ENCODE data around the gene KDM4E. TPM values are rescaled to one million over a fixed set of nuclear protein-coding genes. Genes with fewer than 3 reads are reported as not detected.
"Not testable (repeated sequence)": the region's sequence is repeated elsewhere in the genome, so short reads cannot be mapped to it uniquely, and the experiment has no call there.

Gene KDM4E
- total RNA-seq, 2 donors from 2014 or later, result not detected

DNA sequence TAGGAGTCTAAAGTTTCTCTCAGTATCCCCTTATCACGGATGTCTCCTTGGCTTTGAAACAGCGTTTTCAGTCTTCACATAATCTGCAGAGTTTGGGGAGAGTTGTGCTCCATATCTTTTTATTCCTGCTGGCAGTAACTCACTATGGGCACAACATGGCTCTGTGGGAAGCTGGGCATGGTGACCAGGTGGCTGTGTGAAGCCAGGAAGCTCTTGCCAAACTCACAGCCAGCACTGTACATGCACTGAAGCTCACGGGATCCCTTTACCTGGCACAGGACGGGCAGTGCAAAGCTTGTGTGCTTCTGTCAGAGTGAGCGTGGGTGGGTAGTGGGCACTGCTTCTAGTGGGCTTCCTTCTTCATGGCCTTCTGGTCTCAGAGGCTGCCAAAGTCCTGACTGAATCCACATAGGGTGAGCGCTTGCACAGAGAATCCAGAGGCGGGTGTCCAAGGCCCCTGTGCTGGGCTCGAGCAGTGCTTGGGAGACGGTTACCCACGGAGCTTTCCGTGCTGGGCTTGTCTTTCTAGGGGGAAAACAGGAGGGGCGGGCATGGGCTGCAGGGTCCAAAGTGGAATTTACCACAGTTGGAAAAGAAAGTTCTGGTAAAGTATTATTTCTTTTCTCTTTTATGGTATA, 10.8 kb upstream of the KDM4E start:
- no peaks in the 10 kb centered on the region for H3K27me3 ChIP-seq
- ATAC-seq, result peak; percentile 84

GRCh38 chr11:95016139-95016538, 8.9 kb upstream of the KDM4E start:
- ATAC-seq (no peak), DNase-seq (no peak)
- TF ChIP-seq CTCF (IDR thresholded peaks at IDR 0.05), result no peak
- TF ChIP-seq POLR2A (IDR thresholded peaks at IDR 0.05), result no peak
- Histone ChIP-seq H3K27ac (no peak overlapping the region), H3K36me3 (replicated peaks in 1 of 2; ENCODE audit: insufficient read depth in 1 of 2, low read depth in 2 of 2) (no peaks in the 10 kb centered on the region), H3K9me3 (no peaks in the 10 kb centered on the region), H3K27me3 (no peaks in the 10 kb centered on the region), H3K4me3 (no peak overlapping the region), H3K4me1 (no peaks in the 10 kb centered on the region)
- intact Hi-C loops (cut with DNase I), result no loop called here
- WGBS, 2 donors, result 52 to 66% methylated on average over 2 of the region's 2 CpGs

More for the DNA sequence above, 10.8 kb upstream of the KDM4E start:
- TF ChIP-seq CTCF (IDR thresholded peaks at IDR 0.05), result no peak
- TF ChIP-seq POLR2A (IDR thresholded peaks at IDR 0.05), result no peak
- peak; percentile 50 to 76 (median 62) for DNase-seq
- peak overlapping the region in 1 of 2 donors; percentile 5 for H3K4me3 ChIP-seq
- H3K9me3 ChIP-seq, result no peaks in the 10 kb centered on the region
- no peaks in the 10 kb centered on the region for H3K4me1 ChIP-seq
- H3K36me3 ChIP-seq (replicated peaks in 1 of 2; ENCODE audit: insufficient read depth in 1 of 2, low read depth in 2 of 2), result no peaks in the 10 kb centered on the region
- intact Hi-C loops (cut with DNase I), result no loop called here
- H3K27ac ChIP-seq, result no peak overlapping the region
- 66 to 78% methylated on average over 7 to 12 of the region's 12 CpGs for WGBS, 2 donors

GRCh38 chr11:95021468-95021867, 3.6 kb upstream of the KDM4E start:
- H3K4me1 ChIP-seq; H3K36me3 ChIP-seq (replicated peaks in 1 of 2; ENCODE audit: insufficient read depth in 1 of 2, low read depth in 2 of 2); H3K27me3 ChIP-seq; H3K4me3 ChIP-seq; H3K9me3 ChIP-seq; DNase-seq; ATAC-seq; intact Hi-C loops (cut with DNase I); H3K27ac ChIP-seq: not testable (repeated sequence)
- 75 to 82% methylated on average over 5 of the region's 5 CpGs for WGBS, 2 donors

GRCh38 chr11:95025594-95025993, 536 bp downstream of the KDM4E start:
- H3K27ac ChIP-seq; H3K9me3 ChIP-seq; H3K4me1 ChIP-seq; DNase-seq; ATAC-seq; H3K4me3 ChIP-seq; H3K27me3 ChIP-seq; intact Hi-C loops (cut with DNase I); H3K36me3 ChIP-seq (replicated peaks in 1 of 2; ENCODE audit: insufficient read depth in 1 of 2, low read depth in 2 of 2): not testable (repeated sequence)
- WGBS, 2 donors, result 89% methylated on average over 7 to 8 of the region's 9 CpGs

- Histone ChIP-seq H3K27me3 (no peaks in the 10 kb centered on the region), H3K4me3 (no peak overlapping the region), H3K9me3 (no peaks in the 10 kb centered on the region), H3K27ac (no peak overlapping the region), H3K36me3 (replicated peaks in 1 of 2; ENCODE audit: insufficient read depth in 1 of 2, low read depth in 2 of 2) (no peaks in the 10 kb centered on the region), H3K4me1 (no peaks in the 10 kb centered on the region)
- DNase-seq (no peak), ATAC-seq (no peak)
- intact Hi-C loops (cut with DNase I), result no loop called here
- no peak for TF ChIP-seq CTCF (IDR thresholded peaks at IDR 0.05)
- no peak for TF ChIP-seq POLR2A (IDR thresholded peaks at IDR 0.05)
- 73 to 83% methylated on average over 3 of the region's 3 CpGs for WGBS, 2 donors
Measured at GRCh38 chr11:95028357-95028756, 3.3 kb downstream of the KDM4E start.

GRCh38 chr11:95033051-95033450, 8.0 kb downstream of the KDM4E start:
- TF ChIP-seq POLR2A (IDR thresholded peaks at IDR 0.05), result no peak
- no peak for TF ChIP-seq CTCF (IDR thresholded peaks at IDR 0.05)
- intact Hi-C loops (cut with DNase I), result no loop called here
- Histone ChIP-seq H3K27ac (no peak overlapping the region), H3K4me3 (no peak overlapping the region), H3K27me3 (no peaks in the 10 kb centered on the region), H3K36me3 (replicated peaks in 1 of 2; ENCODE audit: insufficient read depth in 1 of 2, low read depth in 2 of 2) (no peaks in the 10 kb centered on the region), H3K9me3 (no peaks in the 10 kb centered on the region), H3K4me1 (no peaks in the 10 kb centered on the region)
- DNase-seq, result no peak
- 81 to 100% methylated on average over 1 of the region's 1 CpG for WGBS, 2 donors
- no peak for ATAC-seq

All from body of pancreas (tissue), 4 donors.